ENCODE data around the gene BATF.

BATF gene

DNA sequence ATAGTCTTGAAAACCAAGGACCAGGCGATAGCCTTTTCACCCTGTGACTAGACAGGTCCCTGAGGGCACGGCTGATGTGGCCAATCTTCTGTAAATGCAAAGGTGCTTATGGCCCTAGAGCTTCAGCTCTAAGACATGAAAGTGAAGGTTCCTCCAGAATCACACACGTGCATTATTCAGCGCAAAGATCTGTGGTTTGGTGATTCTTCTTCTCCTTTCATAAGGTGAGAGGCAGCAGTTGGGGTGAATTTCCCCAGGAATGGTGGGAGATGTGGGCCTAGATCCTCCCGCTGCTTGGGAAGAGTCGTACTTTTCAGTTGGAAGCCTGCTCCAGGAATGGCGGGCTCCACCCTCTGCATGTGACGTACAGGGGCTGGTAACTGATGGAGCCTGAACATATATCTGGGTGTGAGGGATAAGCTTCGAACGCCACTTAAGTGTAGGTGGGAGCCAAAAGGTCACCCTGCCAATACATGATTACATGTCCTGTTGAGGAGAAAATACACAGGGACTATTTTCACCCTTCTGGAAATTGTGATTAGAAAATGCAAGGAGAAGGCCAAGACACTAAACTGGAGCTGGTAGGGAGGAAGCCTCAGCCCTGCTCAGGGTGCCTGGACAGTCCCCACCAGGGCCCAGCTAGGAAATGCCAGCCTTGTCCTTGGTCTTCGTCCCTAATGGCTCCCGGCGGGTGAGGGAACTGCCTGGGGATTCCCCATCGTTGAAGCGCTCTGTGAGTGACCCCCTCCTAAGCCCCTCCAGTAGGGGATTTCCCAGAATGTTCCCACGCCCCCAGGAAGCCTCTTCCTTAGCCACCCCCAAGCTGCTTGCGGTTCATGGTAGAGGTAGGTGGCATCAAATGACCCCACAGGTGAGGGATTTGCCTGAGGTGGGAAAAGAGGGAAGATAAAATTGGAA is 17.6 kb downstream of the BATF start:
- TF ChIP-seq YY1 (IDR thresholded peaks at IDR 0.05; ENCODE audit: low read depth): no peak

DNA sequence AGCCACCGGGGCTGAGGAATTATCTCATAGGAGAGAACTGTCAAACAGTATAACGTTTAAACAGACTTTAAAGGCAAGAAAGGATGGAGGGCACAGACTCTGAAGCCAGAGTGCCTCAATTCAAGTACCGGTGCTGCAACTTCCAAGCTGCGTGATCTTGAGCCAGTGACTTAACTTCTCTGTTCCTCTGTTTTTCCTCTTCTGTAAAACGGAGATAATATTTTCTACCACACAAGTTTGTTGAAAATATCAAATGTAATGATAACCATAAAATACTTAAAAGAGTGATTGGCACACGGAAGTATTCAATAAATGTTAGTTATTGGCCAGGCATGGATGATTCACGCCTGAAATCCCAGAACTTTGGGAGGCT is 18.2 kb downstream of the BATF start:
- TF ChIP-seq EP300 (IDR thresholded peaks at IDR 0.05; ENCODE audit: borderline replicate concordance) (no peak), RAD21 (IDR thresholded peaks at IDR 0.05; ENCODE audit: low read depth) (no peak), ZBTB7A (IDR thresholded peaks at IDR 0.05; ENCODE audit: low read depth) (no peak), CREB1 (IDR thresholded peaks at IDR 0.05; ENCODE audit: low read depth) (no peak), TCF12 (IDR thresholded peaks at IDR 0.05; ENCODE audit: low read depth) (no peak), FOXM1 (IDR thresholded peaks at IDR 0.05; ENCODE audit: borderline replicate concordance, low read depth) (no peak), EGR1 (IDR thresholded peaks at IDR 0.05) (no peak), CEBPB (IDR thresholded peaks at IDR 0.05) (no peak), TAF1 (IDR thresholded peaks at IDR 0.05; ENCODE audit: low read depth) (no peak), NFIC (IDR thresholded peaks at IDR 0.05) (no peak), YY1 (IDR thresholded peaks at IDR 0.05; ENCODE audit: low read depth) (no peak), TEAD4 (IDR thresholded peaks at IDR 0.05) (no peak)
- TF ChIP-seq, protein P1, sequence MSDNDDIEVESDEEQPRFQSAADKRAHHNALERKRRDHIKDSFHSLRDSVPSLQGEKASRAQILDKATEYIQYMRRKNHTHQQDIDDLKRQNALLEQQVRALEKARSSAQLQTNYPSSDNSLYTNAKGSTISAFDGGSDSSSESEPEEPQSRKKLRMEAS (IDR thresholded peaks at IDR 0.05): no peak
- TF ChIP-seq, protein P2, sequence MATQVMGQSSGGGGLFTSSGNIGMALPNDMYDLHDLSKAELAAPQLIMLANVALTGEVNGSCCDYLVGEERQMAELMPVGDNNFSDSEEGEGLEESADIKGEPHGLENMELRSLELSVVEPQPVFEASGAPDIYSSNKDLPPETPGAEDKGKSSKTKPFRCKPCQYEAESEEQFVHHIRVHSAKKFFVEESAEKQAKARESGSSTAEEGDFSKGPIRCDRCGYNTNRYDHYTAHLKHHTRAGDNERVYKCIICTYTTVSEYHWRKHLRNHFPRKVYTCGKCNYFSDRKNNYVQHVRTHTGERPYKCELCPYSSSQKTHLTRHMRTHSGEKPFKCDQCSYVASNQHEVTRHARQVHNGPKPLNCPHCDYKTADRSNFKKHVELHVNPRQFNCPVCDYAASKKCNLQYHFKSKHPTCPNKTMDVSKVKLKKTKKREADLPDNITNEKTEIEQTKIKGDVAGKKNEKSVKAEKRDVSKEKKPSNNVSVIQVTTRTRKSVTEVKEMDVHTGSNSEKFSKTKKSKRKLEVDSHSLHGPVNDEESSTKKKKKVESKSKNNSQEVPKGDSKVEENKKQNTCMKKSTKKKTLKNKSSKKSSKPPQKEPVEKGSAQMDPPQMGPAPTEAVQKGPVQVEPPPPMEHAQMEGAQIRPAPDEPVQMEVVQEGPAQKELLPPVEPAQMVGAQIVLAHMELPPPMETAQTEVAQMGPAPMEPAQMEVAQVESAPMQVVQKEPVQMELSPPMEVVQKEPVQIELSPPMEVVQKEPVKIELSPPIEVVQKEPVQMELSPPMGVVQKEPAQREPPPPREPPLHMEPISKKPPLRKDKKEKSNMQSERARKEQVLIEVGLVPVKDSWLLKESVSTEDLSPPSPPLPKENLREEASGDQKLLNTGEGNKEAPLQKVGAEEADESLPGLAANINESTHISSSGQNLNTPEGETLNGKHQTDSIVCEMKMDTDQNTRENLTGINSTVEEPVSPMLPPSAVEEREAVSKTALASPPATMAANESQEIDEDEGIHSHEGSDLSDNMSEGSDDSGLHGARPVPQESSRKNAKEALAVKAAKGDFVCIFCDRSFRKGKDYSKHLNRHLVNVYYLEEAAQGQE (IDR thresholded peaks at IDR 0.05; ENCODE audit: low read depth): no peak
- TF ChIP-seq, protein P3, sequence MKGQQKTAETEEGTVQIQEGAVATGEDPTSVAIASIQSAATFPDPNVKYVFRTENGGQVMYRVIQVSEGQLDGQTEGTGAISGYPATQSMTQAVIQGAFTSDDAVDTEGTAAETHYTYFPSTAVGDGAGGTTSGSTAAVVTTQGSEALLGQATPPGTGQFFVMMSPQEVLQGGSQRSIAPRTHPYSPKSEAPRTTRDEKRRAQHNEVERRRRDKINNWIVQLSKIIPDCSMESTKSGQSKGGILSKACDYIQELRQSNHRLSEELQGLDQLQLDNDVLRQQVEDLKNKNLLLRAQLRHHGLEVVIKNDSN (IDR thresholded peaks at IDR 0.05): no peak

DNA sequence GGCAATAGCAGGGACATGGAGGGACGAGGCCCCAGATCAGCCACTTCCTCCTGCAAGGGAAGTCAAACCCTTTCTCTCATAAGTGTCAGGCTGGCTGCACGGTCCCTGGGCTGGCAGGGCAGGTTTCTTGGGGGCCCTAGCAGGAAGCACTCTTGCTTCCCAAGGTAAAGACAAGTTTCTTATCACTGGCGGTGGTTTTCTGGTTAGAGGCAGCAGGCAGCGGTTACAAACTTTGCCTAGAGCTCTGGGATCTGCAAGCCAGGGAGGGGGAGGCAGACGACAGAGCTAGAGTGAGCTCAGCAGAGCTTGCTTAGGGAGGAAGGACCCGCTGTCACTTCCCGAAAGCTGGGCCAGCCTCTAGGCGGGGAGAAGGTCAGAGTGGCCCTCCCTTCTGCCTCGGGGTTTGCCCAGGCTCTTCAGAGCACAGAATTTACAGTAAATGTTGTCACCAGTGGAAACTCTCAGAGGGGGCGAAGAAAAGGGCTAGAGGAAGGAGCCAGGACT is 20.4 kb downstream of the BATF start:
- TF ChIP-seq, protein P3 (IDR thresholded peaks at IDR 0.05): no peak
- TF ChIP-seq FOXM1 (IDR thresholded peaks at IDR 0.05; ENCODE audit: borderline replicate concordance, low read depth): no peak
- TF ChIP-seq RAD21 (IDR thresholded peaks at IDR 0.05; ENCODE audit: low read depth): no peak
- TF ChIP-seq EGR1 (IDR thresholded peaks at IDR 0.05): no peak
- TF ChIP-seq NFIC (IDR thresholded peaks at IDR 0.05): no peak
- TF ChIP-seq CEBPB (IDR thresholded peaks at IDR 0.05): no peak
- TF ChIP-seq TCF12 (IDR thresholded peaks at IDR 0.05; ENCODE audit: low read depth): no peak
- TF ChIP-seq, protein P2 (IDR thresholded peaks at IDR 0.05; ENCODE audit: low read depth): no peak
- TF ChIP-seq, protein P1 (IDR thresholded peaks at IDR 0.05): no peak
- no peak for TF ChIP-seq ZBTB7A (IDR thresholded peaks at IDR 0.05; ENCODE audit: low read depth)

DNA sequence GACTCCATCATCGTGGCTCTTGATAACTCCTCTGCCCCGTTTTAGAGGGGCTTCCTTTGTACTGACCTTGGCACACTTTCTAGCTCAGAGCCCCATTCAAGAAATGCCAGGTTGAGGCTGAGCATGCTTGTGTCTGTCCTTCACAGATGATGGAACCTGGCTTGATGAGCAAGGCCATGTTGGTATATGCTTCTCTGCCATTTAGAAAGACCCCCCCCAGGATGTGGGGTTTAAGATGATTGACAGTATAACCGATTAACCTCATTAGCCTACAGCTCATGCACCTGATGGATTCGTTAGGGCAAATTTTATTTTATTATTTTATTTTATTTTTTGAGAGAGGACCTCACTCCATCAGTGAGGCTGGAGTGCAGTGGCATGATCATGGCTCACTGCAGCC is 21.0 kb downstream of the BATF start:
- TF ChIP-seq EGR1 (IDR thresholded peaks at IDR 0.05): no peak
- TF ChIP-seq, protein P2 (IDR thresholded peaks at IDR 0.05; ENCODE audit: low read depth): no peak
- no peak for TF ChIP-seq YY1 (IDR thresholded peaks at IDR 0.05; ENCODE audit: low read depth)
- no peak for TF ChIP-seq FOXM1 (IDR thresholded peaks at IDR 0.05; ENCODE audit: borderline replicate concordance, low read depth)
- TF ChIP-seq TAF1 (IDR thresholded peaks at IDR 0.05; ENCODE audit: low read depth): no peak
- TF ChIP-seq TCF12 (IDR thresholded peaks at IDR 0.05; ENCODE audit: low read depth): no peak
- TF ChIP-seq CREB1 (IDR thresholded peaks at IDR 0.05; ENCODE audit: low read depth): no peak
- TF ChIP-seq RAD21 (IDR thresholded peaks at IDR 0.05; ENCODE audit: low read depth): no peak
- TF ChIP-seq ZBTB7A (IDR thresholded peaks at IDR 0.05; ENCODE audit: low read depth): no peak
- TF ChIP-seq, protein P1 (IDR thresholded peaks at IDR 0.05): no peak
- TF ChIP-seq CEBPB (IDR thresholded peaks at IDR 0.05): no peak
- TF ChIP-seq, protein P3 (IDR thresholded peaks at IDR 0.05): no peak
- TF ChIP-seq EP300 (IDR thresholded peaks at IDR 0.05; ENCODE audit: borderline replicate concordance): no peak

All from Ishikawa (cell line).